NCI-H187 treated with DMSO at 0.1 percent for 48 hours (cell line): ENCODE measurements around the gene PUS1.

ENCODE experiments used
- DNase-seq: peaks from one replicate; lab custom pipeline; 2025; lab: John Stamatoyannopoulos, UW

The PUS1 gene

DNA sequence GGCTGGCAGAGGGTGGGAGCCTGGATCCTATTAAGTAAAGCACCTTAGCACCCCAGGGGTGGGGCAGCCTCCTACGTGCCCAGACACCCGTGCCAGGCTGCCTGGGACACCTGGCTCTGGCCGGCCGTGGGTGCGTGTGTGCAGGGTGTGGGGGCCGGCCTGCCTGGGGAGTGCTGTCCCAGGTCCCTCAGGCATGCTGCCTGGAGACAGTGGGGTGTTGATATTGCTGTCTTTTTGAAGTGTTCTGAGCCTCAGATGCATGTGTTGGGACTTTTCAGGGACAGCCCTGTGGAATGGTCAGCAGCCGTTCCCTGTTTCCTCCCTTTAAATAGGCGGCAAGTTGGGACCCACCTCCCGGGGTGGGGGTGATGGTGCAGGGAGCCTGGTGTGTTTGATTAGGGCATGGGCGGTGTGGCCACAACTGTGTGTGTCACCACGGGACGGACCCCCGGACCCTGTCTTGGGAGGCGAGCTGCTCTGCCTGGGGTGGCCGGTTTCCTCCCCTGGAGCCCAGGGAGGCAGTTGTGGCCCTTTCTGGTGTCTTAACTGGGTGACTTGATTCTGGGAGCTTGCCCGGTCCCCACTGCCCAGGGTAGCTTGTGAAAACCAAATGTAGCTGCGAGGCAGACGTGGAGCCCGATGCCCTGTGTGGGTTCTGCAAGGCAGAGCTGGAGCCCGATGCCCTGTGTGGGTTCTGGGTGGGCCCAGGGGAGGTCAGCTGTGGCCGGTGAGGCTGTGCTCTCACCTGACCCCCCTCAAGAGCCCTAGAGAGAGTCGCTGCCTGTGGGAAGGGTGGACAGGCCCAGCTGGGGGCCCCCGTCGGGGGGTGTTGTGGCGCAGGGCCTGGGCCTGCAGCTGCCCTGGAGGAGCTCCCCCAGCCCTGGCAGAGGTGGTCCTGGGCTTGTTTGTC lies 26.5 kb upstream of the PUS1 start:
- DNase-seq: no peak

DNA sequence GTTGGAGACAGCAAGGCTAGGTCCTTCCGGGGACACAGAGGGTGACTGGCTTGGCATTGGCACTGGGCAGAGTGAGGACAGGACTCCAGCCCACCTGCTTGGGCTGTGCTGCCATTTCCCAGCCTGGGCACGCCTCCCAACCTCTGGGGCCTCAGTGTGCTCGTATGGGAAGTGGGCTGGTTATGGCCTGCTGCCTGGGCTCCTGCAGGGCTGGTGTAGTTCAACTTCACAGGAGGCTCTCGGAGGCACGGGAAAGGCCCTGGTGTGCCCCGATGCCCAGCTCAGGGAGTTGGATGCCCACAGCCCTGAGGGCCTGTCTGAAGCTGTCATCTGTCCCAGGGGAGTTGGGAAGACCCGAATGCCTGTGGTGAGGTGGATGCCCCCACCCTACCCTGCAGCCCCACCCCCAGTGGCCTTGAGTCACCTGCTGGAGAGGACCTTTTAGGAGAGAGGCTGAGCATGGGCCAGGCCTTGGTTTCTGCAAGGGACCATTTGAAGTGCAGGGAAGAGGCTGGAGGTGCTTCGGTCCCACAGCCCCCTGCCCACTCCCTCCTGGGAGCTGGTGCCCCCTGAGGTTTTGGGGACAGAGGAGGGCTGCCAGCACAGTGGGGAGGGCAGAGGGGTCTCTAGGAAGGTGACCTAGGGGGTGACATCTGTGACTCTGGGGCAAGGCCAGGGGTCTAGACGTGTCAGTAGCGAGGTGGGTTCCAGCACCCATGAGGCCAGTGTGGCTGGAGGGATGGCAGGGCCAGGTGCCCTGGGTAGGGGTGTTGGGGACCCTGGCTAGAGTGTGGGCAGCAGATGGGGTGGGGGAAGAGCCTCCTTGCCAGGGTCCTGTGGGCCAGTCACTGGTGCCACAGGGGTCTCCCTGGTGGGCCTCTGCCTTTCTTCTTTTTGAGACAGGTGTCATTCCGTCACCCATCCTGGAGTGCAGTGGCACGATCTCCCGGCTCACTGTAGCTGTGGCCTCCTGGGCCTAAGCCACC lies 25.5 kb upstream of the PUS1 start:
- DNase-seq: no peak

DNA sequence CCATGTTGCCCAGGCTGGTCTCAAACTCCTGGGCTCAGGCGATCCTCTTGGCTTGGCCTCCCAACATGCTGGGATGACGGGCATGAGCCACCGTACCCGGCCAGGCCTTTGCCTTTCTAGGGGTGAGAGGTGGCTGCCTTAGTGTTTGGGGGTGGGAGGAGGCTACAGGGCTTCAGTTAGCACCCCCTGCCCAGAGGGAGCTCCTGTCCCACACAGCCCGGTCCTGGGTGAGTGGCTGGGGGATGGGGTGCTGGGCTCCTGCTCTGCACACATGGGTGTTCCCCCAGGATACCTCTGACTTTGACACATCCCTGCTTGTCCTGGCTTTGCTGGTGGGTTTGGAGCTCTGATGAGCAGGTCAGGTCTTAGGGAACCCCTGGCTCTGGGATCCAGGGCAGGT lies 24.7 kb upstream of the PUS1 start:
- DNase-seq: no peak

DNA sequence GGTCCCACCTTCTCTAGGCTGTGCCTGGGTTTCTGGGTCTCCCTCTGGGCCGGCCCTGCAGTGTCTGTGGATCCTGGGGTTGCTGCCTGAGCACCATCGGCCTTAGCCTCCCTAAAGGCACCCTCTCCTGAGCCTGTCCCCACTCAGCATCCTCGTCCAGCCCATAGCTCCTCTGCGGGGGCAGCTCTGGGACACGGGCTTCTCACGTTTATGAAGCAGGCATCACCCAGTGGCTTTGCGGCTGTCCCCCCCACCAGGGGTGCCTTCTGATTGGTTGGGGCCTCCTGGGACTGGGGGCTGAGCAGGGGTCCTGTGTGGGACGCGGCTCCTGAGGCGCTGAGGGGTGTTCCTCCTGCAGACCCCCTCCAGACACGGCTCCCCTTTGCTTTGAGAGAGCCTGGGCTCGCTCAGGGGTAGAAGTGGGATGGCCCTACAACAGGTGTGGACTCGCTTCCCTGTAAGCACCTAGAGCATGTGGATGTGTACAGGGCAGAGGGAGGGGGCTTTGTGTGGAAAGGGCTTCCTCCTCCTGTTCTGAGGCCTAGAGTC lies 23.9 kb upstream of the PUS1 start:
- DNase-seq: no peak

GRCh38 chr12:131905630-131906091 lies 23.4 kb upstream of the PUS1 start:
- no peak for DNase-seq

- no peak for DNase-seq
These were observed 21.5 kb upstream of the PUS1 start for GRCh38 chr12:131907379-131908091.

- no peak for DNase-seq
These were observed 20.7 kb upstream of the PUS1 start for GRCh38 chr12:131908092-131909080.

DNA sequence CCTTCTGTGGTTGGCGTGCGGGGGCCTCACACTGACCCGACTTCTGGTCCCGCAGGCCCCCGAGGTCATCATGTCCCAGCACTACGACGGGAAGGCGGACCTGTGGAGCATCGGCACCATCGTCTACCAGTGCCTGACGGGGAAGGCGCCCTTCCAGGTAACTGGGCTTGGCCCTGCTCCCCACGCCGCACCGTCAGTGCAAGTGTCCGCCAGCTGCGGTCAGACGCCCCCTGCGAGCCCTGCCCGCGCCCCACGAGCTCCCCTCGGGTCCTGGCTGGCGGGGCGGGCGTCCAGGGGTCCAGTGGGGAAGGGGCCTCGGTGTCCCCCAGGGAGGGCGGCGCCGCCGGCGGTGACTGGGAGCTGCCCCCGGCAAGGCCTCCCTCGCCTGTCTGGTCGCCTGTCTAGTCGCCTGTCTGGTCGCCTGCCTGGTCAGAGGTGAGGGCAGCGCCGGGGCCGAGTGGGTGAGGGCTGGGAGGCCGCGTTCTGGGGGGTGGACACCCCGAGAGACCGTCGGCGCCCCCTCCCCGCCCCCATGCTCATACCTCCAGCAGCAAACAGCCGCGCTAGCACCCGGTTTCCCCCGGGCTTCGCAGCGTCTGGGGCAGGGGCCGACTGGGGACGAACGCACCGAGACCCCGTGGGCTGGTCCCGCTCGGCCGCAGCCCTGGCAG lies 19.9 kb upstream of the PUS1 start:
- DNase-seq: no peak

DNA sequence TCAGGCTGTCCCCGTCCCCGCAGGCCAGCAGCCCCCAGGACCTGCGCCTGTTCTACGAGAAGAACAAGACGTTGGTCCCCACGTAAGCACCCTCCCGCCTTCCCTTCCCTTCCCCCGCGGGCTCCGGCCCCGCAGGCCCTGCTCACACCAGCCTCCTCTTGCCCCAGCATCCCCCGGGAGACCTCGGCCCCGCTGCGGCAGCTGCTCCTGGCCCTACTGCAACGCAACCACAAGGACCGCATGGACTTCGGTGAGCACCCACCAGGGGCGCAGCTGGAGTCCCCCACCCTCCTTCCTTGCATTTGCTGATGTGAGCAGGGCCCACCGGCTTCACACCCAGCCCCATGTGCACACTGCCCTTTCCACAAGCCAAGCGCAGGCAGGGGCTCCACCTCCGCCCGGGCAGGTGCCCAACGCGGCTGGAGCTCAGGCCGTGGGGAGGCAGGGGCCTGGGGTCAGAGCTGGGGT lies 19.3 kb upstream of the PUS1 start:
- no peak for DNase-seq

GRCh38 chr12:131910302-131911027 lies 18.6 kb upstream of the PUS1 start:
- DNase-seq: no peak

- DNase-seq: no peak
These were observed 17.9 kb upstream of the PUS1 start for GRCh38 chr12:131911028-131911650.

- DNase-seq: no peak
These were observed 17.1 kb upstream of the PUS1 start for GRCh38 chr12:131911851-131912477.

DNA sequence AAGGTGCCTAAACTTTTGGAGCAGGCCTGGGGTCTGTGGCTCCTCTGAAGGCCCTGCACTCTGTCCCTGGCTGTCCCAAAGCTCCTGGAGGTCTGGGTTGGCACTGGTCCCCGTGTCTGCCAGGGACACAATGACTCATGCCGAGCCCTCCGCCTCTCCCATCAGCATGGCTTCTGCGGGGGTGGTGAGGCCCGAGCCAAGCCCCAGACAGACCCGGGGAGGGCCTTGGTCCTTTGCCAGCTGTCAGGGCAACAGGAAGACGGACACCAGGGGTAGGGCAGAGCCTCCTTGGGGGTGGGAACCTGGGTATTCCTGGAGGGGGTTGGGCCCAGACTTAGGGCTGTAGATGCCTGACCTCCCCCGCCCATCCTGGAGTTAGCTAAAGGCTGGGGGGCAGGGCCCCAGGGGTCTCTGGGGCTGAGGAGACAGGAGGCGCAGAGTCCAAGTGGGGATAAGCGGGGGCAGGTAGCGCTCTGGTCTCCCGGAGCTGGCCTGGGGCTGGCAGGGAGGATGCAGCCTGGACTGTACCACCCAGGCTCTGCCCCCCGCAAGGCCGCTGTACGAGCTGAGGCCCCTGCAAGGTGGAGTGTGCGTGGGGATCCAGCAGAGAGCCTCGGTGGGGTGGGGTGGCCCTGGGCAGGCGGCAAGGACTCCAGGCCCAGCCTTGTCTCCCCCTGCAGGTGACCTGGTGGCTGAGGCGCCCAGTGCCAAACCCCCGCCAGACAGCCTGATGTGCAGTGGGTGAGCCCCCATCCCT lies 16.4 kb upstream of the PUS1 start:
- DNase-seq: no peak

GRCh38 chr12:131913666-131914065 lies 15.4 kb upstream of the PUS1 start:
- no peak for DNase-seq

DNA sequence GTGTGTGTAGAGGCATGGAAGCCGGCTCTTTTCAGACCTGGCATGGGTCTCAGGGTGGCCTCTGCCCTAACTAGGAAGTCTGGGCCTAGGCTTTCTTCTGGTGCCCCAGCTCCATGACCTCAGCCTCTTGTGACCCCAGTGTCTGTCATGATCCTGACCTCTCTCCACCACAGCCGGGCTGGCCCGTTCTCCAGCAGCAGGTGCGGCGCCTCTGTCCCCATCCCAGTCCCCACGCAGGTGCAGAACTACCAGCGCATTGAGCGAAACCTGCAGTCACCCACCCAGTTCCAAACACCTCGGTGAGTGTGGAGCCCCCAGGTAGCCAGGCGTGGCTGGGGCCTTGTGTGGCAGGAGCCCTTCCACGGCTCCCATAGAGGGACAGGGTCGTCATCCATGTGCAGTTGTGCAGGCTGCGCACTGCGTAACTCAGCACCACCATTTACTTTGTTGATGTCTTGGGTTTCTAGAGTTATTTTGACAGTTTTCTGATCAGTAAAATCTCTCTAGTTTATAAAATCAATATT lies 14.8 kb upstream of the PUS1 start:
- no peak for DNase-seq

DNA sequence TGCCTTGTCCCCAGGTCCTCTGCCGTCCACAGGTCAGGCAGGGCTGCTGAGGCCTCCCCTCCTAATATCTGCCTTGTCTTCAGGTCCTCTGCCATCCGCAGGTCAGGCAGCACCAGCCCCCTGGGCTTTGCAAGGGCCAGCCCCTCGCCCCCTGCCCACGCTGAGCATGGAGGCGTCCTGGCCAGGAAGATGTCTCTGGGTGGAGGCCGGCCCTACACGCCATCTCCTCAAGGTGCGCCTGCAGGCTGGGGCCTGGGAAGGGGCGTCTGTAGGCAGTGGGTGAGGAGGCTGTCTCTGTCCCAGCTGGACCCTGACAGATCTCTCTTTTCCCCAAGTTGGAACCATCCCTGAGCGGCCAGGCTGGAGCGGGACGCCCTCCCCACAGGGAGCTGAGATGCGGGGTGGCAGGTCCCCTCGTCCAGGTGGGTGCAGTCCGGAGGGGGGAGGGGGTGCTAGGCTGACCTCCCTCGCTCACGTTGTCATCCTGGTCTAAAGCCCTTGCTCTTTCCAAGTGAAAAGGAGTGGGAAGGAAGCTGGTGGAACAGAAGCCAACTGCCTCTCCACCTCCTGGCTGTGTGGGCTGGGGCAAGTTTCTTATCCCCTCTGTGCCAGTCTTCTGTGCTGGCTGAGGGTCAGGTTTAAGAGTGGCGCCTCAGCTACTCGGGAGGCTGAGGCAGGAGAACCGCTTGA lies 13.9 kb upstream of the PUS1 start:
- no peak for DNase-seq

DNA sequence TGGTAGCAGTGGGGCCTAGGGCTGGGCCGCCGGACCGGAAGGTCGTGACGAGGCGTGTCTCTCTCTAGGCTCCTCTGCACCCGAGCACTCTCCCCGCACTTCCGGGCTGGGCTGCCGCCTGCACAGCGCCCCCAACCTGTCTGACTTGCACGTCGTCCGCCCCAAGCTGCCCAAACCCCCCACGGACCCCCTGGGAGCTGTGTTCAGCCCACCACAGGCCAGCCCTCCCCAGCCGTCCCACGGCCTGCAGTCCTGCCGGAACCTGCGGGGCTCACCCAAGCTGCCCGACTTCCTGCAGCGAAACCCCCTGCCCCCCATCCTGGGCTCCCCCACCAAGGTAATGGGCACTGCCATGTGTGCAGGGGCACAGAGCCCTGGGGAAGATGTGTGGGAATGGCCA lies 13.3 kb upstream of the PUS1 start:
- DNase-seq: no peak
